Endothelial cell (in vitro differentiated cells): ENCODE measurements around the gene FBXL16. TPM values are rescaled to one million over a fixed set of nuclear protein-coding genes. Genes with fewer than 3 reads are reported as not detected.

ENCODE experiments used
- DNase-seq: peaks from one replicate; pipeline ENCODE4 v3.0.0; 2021; ENCODE audit warnings: low spot score
- H3K27ac Mint-ChIP-seq: one replicate; pipeline ENCODE4 v1.8.0; 2021; ENCODE audit warnings: mixed read lengths, inconsistent platforms; ENCODE audit not compliant: unreplicated experiment
- H3K27me3 Mint-ChIP-seq: one replicate; pipeline ENCODE4 v1.8.0; 2021; ENCODE audit warnings: mild to moderate bottlenecking, moderate library complexity, mixed read lengths, inconsistent platforms; ENCODE audit not compliant: unreplicated experiment
- H3K36me3 Mint-ChIP-seq: one replicate; pipeline ENCODE4 v1.8.0; 2021; ENCODE audit warnings: mild to moderate bottlenecking, low read depth, mixed read lengths, inconsistent platforms; ENCODE audit not compliant: unreplicated experiment
- H3K4me1 Mint-ChIP-seq: one replicate; pipeline ENCODE4 v1.8.0; 2021; ENCODE audit warnings: mild to moderate bottlenecking, mixed read lengths, inconsistent platforms; ENCODE audit not compliant: unreplicated experiment
- H3K4me3 Mint-ChIP-seq: one replicate; pipeline ENCODE4 v1.8.0; 2021; ENCODE audit warnings: mild to moderate bottlenecking, mixed read lengths, inconsistent platforms; ENCODE audit not compliant: unreplicated experiment
- H3K9me3 Mint-ChIP-seq: one replicate; pipeline ENCODE4 v1.8.0; 2021; ENCODE audit warnings: mixed read lengths, inconsistent platforms; ENCODE audit not compliant: unreplicated experiment
- CTCF ChIP-seq: fragments of 200-600 bp; sonication (generic); IDR thresholded peaks from one replicate; pipeline ENCODE4 v1.5.0; 2021; ENCODE audit warnings: antibody characterized with exemption; ENCODE audit not compliant: unreplicated experiment
- total RNA-seq: library from RNA; stranded (reverse); fragmentation: NEBNext Ultra II Directional; extraction: Animal tissue kit (Norgen Biotek cat#: 25700); gene quantifications from one replicate; pipeline ENCODE4 v1.2.1, GENCODE V29; 2021; ENCODE audit not compliant: unreplicated experiment

Gene FBXL16
- total RNA-seq, 1 donor from 2014 or later: not detected

DNA sequence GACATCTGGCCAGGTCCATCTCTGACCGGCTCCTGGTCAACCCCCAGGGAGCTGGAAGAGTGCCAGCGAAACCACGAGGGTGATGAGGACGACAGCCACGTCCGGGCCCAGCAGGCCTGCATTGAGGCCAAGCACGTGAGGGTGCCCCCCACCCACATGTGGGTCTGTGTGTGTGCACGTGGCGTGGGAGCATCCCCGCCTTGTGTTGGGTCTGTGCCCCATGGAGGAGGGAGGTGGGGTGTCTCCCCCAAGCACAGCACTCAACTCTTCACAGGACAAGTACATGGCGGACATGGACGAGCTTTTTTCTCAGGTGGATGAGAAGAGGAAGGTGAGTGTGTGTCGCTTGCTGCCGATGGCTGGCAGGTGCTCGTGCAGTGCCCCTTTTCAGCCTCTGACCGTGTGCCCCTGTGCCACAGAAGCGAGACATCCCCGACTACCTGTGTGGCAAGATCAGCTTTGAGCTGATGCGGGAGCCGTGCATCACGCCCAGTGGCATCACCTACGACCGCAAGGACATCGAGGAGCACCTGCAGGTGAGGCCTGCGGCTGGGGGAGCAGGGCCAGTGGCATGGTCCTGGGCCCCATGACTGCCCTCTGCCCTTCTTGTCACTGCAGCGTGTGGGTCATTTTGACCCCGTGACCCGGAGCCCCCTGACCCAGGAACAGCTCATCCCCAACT, 23.7 kb downstream of the FBXL16 start:
- TF ChIP-seq CTCF: no peak
- DNase-seq: no peak
- Mint-ChIP-seq H3K27ac (no peak overlapping the region), H3K9me3 (no peaks in the 10 kb centered on the region), H3K27me3 (peaks cover 15% of the 10 kb centered on the region), H3K4me3 (peak overlapping the region; percentile 87), H3K4me1 (peaks cover 6% of the 10 kb centered on the region), H3K36me3 (peaks cover 5% of the 10 kb centered on the region)

DNA sequence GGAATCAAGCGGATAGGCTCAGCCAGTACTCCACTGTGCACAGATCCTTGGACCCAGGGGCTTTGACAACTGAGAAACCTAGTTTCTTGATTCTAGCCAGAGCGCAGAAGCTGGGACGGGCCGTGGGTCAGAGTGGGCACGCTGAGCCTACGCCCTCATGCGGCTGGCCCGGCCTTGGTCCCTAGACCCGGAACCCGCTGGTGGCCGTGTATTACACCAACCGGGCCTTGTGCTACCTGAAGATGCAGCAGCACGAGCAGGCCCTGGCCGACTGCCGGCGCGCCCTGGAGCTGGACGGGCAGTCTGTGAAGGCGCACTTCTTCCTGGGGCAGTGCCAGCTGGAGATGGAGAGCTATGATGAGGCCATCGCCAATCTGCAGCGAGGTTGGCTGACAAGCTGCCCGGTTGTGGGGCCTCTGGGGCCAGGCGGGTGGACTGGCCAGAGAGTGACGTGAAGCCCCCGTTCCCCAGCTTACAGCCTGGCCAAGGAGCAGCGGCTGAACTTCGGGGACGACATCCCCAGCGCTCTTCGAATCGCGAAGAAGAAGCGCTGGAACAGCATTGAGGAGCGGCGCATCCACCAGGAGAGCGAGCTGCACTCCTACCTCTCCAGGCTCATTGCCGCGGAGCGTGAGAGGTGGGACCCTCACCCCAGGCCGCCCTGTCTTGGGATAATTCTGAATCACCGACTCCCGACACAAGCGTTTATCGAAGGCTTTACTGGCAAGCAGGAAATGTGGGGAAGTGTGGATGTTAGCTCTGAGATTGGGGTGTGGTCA, 24.4 kb downstream of the FBXL16 start:
- Mint-ChIP-seq H3K9me3 (no peaks in the 10 kb centered on the region), H3K4me3 (peak overlapping the region; percentile 85), H3K4me1 (peaks cover 6% of the 10 kb centered on the region), H3K27ac (no peak overlapping the region), H3K36me3 (peaks cover 5% of the 10 kb centered on the region), H3K27me3 (peaks cover 18% of the 10 kb centered on the region)
- no peak for DNase-seq
- no peak for TF ChIP-seq CTCF

DNA sequence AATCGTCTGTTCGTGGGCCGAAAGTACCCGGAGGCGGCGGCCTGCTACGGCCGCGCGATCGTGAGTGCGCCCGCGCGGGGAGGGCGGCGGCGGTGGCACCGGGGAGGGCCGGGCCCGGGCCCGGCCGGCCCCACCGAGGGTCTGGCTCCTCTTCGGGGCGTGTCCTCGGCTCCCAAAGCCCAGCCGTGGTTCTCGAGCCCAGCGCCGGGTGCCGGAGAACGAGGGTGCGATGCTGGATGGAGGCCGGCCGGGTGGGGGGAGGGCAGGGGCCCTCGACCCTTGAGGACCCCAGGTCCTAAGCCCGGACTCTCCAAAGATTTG, 25.0 kb downstream of the FBXL16 start:
- no peak overlapping the region for H3K27ac Mint-ChIP-seq
- no peaks in the 10 kb centered on the region for H3K9me3 Mint-ChIP-seq
- peaks cover 16% of the 10 kb centered on the region for H3K27me3 Mint-ChIP-seq
- H3K4me1 Mint-ChIP-seq: peaks cover 6% of the 10 kb centered on the region
- TF ChIP-seq CTCF: no peak
- no peak for DNase-seq
- H3K36me3 Mint-ChIP-seq: peaks cover 5% of the 10 kb centered on the region
- peak overlapping the region; percentile 85 for H3K4me3 Mint-ChIP-seq

DNA sequence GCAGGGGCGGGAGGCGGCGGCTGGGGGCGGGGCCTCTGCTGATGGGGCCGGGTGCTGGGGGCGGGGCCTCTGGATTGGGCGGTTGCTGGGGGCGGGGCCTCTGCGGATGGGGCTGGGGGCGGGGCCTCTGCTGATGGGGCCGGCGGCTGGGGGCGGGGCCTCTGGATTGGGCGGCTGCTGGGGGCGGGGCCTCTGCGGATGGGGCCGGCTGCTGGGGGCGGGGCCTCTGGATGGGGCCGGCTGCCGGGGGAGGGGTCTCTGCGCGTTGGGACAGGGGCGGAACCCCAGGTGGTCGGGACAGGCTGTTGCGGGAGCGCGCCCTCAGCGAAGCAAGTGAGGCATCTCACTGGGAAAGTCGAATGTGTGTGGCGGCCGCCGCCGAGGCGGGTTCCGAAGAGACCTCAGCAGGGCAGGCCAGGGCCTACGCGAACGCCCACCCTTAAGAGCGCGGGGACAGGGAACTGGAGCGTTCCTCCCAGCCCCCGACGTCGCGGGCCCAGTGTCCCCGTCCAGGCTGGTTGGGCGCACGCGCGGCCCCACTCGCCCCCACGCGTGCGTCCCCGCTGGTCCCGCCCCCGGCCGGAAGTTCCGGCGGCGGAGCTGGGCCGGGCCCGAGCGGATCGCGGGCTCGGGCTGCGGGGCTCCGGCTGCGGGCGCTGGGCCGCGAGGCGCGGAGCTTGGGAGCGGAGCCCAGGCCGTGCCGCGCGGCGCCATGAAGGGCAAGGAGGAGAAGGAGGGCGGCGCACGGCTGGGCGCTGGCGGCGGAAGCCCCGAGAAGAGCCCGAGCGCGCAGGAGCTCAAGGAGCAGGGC, 25.6 kb downstream of the FBXL16 start, which contains the start of gene STUB1:
Gene STUB1, plus strand, starts transcription at position 597 of the 811 bp plus-strand sequence. Its CDS starts 116 bp downstream, at position 713.
- DNase-seq: peak; percentile 94
- H3K4me3 Mint-ChIP-seq: peak within 1 kb of the TSS; percentile 90
- peaks cover 5% of the 10 kb centered on the region for H3K36me3 Mint-ChIP-seq
- no peak for TF ChIP-seq CTCF
- no peak within 1 kb of the TSS for H3K27ac Mint-ChIP-seq
- H3K27me3 Mint-ChIP-seq: peaks cover 17% of the 10 kb centered on the region
- H3K4me1 Mint-ChIP-seq: peaks cover 6% of the 10 kb centered on the region
- no peaks in the 10 kb centered on the region for H3K9me3 Mint-ChIP-seq
